Gastroesophageal sphincter (tissue), 3 donors: ENCODE results near the gene ARHGEF4.

ENCODE experiments used
- CTCF ChIP-seq, 4 experiments: fragments of 200-600 bp in 2 of 4; fragments of 450-650 bp in 2 of 4; sonication (generic) in 1 of 4; IDR thresholded peaks; one replicate each; pipeline ENCODE4 v1.5.1; 2017 to 2019; ENCODE audit warnings: antibody characterized with exemption in 4 of 4, mild to moderate bottlenecking in 2 of 4, moderate library complexity in 2 of 4
- EP300 ChIP-seq: sonication (generic); formaldehyde crosslinking; IDR thresholded peaks from one replicate; pipeline ENCODE4 v1.6.1; 2017; ENCODE audit warnings: antibody characterized with exemption, mild to moderate bottlenecking
- POLR2A ChIP-seq, 2 donors: fragments of 450-650 bp; IDR thresholded peaks; one replicate each; pipeline ENCODE4 v1.6.1; 2017; ENCODE audit warnings: antibody characterized with exemption in 2 of 2, mild to moderate bottlenecking in 2 of 2, moderate library complexity in 1 of 2
- POLR2AphosphoS5 ChIP-seq: sonication (generic); formaldehyde crosslinking; IDR thresholded peaks from one replicate; pipeline ENCODE4 v1.6.1; 2017; ENCODE audit warnings: antibody characterized with exemption

- TF ChIP-seq CTCF (IDR thresholded peaks at IDR 0.05): no peak
- no peak for TF ChIP-seq POLR2A (IDR thresholded peaks at IDR 0.05)
- TF ChIP-seq POLR2AphosphoS5: no peak
- no peak for TF ChIP-seq EP300
Measured at GRCh38 chr2:131076707-131077106, 240.0 kb downstream of the ARHGEF4 start.
